Stimulated activated CD8-positive, alpha-beta memory T cell treated with anti-CD3 and anti-CD28 coated beads, Interleukin-7, amount 100 ng/mL, for 1 hour (primary cell): Measurements from ENCODE around the gene MTFP1.
"Not testable (repeated sequence)": the region's sequence is repeated elsewhere in the genome, so short reads cannot be mapped to it uniquely, and the experiment has no call there.

Source experiments
- DNase-seq, 2 donors: peaks; one replicate each; pipeline ENCODE4 v3.0.0-alpha.2; 2020; ENCODE audit warnings: low read depth in 2 of 2

The MTFP1 gene

DNA sequence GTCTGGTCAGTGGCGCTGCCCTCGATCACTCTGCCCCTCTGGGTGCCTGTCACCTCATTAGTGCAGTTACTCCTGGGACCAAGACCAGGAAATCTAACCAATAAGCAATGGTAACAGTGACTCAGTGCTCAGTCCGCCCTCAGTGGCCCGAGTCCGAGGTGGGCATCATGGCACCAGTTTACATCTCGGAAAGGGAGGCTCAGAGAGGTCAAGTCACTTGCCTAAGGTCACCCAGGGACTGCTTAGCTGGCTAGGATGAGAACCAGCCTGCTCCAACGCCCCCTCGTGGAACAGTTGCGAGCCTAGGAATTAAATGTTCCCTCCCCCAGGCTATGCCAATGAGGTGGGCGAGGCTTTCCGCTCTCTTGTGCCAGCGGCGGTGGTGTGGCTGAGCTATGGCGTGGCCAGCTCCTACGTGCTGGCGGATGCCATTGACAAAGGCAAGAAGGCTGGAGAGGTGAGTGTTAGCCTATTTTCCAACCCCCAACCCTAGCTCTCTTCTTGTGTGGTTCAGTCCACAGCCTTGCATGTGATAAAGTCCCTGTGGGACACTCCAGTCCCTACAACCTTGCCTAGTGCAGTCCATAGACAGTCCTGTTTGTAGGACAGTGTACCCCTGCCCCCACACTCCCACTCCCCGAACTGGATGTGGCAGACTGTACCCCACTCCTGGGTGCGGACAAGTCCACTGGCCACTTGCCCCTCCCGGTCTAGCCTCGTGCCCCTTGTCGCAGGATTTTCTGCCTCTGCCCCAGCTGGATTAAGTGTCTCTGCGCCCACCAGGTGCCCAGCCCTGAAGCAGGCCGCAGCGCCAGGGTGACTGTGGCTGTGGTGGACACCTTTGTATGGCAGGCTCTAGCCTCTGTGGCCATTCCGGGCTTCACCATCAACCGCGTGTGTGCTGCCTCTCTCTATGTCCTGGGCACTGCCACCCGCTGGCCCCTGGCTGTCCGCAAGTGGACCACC is 1.1 kb downstream of the MTFP1 start:
- DNase-seq, result peak; percentile 62 to 75

DNA sequence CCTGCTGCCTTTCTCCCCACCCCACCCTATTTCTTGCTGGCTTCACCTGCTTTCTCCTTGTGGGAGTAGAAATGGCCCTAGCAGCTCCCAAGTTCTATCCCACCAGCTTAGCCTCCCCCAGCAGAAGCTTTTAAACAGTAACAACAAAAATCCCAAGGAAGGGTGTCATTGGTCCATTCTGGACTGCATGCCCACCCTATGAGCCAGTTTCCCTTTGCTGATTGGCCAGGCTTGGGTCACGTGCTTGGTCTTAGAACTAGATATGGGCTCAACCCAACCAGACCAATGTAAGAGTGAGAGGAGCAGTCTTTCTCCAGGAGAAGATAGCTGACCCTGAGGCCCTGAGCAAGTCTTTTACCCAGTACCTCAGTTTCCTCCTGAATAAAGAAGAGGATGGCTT is 2.3 kb downstream of the MTFP1 start:
- no peak for DNase-seq

DNA sequence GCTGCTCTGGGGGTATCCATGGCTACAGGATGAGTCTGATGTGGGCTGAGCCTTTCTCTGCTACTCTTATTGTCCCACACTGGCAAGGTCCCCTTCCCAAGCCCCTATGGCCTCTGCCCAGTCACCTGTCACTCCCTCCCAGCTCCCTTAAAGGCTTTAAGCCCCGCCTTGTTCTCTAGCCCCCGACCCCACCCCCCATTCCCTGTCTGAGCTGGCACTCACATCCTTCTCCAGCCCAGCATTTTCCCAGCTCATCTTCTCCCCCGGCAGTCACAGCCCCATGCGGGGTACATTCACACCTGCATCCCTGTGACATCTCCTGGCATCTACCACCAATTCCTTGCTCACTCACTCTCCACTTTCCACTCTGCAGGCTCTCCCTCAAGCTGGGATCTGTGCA is 4.3 kb downstream of the MTFP1 start:
- DNase-seq, result no peak

DNA sequence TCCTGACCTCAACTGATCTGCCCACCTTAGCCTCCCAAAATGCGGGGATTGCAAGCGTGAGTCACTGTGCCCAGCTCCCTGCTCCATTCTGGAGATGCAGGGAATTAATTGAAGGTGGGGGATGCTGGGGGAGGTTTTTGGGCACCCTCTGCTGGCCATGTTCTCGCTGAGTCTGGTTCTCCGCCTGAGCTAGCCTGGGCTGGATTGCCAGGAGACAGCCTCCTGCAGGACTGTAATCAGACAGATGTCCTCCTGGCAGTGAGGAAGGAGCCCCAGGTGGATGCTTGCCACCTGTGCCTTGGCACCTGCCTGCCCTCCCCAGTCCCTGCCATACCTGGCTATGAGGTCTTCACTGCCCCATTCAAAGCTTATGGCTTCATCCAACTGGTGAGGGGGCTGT is 5.4 kb downstream of the MTFP1 start:
- no peak for DNase-seq

DNA sequence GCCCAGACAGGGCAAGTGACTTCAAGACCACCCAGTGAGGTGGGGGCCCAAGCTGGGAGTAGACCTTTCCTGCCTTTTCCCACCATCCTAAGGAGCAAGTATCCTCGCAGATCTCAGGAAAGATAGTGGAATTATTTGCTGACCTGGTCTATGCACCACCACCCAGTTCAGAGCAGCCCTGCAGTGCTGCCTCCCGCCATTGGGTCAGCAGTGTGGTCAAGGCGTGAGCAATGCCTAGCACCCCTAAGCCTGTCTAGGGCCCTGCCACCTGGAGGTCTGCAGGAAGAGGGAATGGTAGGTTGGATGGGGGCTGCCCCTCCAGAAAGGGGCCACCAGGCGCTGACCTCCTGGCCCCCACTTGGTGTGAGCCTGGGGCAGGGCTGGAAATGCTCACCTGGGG is 6.5 kb downstream of the MTFP1 start:
- no peak for DNase-seq

DNA sequence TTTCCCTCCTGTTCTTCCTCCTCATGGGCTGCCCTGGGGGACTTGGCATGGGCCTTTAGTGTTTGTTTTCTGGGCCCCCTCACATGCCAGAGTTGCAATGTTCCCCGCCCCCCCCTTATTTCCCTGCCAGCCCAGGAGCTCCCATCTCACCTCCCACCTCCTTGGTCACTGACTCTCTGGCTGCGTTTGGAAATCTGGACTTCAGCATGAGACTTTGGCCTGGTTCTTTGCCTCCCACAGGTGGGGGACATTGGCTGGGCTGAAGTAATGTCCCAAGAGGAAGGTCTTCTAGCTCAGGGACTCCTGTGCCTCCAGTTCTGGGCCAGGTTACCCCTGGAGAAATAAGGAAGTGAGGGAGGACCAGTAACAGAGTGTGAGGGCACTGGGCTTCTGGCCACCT is 7.0 kb downstream of the MTFP1 start:
- DNase-seq, result no peak

DNA sequence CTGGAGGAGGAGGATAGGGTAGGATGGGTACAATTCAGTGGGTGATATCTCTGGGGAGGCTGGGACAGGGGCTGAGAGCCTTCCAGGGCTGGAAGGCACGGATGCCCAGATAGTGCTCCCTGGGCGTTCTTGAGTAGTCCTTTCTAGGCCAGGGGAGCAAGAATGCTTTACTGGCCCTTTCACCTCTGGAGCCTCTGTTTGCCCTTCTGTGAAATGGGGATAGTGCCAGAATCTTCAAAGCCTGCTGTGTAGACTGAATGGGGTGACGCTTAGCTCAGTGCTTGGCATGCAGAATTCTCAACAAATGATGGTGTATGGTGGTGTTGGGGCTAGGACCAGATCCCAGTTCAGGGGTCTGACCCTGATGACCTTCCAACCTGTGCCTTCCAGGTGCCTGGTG is 7.7 kb downstream of the MTFP1 start:
- no peak for DNase-seq

DNA sequence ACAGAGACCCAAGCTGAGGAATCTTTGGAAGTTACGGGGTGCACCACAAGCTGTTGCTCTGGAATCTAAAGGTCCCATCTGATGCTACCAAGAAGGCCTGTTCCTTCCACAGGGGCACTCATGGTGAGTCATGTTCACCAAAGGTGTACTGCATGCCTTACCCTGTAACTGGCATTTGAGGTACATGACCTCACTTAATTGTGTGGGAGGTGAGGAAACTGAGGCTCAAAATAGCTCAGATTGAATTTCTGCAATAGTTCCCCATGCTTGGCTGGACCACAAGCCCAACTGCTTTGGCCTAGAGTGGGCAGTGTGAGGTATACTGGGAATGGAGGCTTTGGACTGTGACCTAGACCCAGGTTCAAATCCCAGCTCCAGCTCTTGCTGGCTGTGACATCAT is 8.2 kb downstream of the MTFP1 start:
- no peak for DNase-seq

DNA sequence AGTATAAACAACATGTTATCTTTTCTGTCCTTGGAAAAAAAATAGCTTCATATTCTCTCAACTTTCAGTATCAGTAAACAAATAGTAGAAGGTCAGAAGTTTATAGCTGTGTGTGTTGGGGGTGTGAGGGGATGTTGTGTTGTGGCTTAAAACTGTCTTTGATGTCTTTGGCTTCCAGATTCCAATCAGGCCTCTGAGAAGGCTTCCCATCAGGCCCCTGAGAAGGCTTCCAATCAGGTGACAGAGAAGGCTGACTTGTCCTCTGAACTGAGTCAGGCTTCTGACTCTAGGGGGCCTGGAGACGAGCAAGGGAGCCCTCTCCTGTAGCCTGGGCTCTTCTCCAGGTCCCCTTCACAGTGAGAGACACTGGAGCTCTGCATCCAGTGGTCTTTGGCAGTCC is 9.3 kb downstream of the MTFP1 start:
- no peak for DNase-seq

DNA sequence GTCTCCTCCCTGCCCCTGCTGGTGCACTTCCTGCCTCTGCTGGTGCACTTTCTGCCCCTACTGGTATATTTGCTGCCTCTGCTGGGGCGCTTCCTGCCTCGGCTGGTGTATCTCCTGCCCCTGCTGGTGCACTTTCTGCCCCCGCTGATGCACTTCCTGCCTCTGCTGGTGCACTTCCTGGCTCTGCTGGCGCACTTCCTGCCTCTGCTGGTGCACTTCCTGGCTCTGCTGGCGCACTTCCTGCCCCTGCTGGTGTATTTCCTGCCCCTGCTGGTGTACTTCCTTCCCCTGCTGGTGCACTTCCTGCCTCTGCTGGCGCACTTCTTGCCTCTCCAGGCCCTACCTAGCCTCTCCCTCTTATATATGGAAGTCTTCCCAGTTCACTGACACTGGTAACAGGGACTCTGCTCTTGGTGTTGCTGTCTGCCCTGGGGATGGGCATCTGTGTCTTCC is 10.1 kb downstream of the MTFP1 start:
- DNase-seq, result peak; percentile 53 to 57

DNA sequence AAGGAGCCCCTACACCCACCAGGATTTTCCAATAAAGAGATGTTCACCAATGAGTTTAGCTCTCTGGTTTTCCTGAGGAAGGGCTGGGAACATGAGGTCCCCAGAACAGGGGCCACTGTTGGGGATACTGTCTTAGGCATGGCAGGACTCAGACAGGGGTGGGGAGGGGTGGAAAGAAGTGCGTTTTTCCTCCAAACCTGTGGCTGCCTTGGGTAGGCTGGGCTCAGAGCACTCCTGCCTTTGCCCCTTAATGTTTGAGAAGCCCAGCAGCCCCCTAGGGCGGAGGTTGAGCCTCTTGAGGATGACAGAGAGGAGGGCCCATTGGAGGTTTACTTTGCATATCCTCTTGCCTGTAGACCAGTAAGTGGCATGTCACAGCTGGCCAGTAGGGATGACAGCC is 10.6 kb downstream of the MTFP1 start:
- DNase-seq, result no peak

DNA sequence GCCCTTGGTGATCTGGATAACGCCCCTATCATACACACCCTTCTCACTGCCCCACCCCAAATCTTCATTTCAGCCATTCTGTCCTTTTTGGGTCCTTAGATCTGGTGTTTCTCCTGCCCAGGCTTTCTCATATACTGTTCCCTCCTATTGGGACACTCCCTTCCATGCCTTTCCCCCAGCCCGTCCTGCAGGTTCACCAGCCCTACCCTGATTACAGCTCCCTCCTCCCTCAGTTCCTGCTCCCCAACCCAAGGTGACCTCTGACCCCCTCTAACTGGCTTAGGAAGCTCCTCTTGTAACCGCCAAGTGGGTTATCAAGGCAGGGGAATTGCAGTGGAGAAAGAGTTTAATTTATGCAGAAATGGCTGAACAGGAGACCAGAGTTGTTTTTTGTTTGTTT is 13.0 kb downstream of the MTFP1 start:
- DNase-seq, result no peak

DNA sequence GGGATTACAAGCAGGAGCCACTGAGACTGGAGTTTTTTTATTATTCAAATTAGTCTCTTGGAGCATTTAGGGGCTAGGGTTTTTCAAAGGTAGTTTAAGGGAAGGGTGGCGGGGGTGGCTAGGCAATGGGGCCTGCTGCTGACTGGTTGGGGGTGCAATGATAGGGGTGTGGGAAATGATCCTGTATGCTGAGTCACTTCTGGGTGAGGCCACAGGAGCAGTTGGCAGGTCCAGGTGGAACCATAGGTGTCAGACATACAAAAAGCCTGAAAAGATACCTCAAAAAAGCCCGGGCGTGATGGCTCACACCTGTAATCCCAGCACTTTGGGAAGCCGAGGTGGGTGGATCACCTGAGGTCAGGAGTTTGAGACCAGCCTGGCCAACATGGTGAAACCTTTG is 13.7 kb downstream of the MTFP1 start:
- DNase-seq, result no peak

DNA sequence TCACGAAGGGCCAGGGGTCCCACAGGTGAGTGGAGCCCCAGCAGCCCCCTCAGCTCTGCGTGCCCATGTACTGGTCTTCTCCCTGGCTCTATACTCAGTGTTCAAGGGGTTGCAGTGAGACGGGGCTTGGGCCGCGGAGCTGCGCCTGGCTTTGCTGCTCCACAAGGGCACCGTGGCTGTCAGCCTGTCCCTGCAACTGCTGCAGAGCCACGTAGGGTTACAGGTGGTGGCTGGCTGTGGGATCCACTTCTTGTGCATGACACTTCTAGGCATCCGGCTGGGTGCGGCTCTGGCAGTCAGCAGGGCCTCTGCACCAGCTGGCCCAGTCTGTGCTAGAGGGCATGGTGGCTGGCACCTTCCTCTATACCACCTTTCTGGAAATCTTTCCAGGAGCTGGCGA is 14.3 kb downstream of the MTFP1 start:
- DNase-seq, result no peak

DNA sequence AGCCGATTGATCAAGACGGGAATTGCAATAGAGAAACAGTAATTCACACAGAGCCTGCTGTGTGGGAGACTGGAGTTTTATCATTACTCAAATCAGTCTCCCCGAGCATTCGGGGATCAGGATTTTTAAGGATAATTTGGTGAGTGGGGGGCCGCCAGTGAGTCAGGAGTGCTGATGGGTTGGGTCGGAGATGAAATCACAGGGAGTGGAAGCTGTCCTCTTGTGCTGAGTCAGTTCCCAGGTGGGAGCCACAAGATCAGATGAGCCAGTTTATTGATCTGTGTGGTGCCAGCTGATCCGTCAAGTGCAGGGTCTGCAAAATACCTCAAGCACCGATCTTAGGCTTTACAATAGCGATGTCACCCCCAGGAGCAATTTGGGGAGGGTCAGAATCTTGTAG is 15.5 kb downstream of the MTFP1 start:
- no peak for DNase-seq

DNA sequence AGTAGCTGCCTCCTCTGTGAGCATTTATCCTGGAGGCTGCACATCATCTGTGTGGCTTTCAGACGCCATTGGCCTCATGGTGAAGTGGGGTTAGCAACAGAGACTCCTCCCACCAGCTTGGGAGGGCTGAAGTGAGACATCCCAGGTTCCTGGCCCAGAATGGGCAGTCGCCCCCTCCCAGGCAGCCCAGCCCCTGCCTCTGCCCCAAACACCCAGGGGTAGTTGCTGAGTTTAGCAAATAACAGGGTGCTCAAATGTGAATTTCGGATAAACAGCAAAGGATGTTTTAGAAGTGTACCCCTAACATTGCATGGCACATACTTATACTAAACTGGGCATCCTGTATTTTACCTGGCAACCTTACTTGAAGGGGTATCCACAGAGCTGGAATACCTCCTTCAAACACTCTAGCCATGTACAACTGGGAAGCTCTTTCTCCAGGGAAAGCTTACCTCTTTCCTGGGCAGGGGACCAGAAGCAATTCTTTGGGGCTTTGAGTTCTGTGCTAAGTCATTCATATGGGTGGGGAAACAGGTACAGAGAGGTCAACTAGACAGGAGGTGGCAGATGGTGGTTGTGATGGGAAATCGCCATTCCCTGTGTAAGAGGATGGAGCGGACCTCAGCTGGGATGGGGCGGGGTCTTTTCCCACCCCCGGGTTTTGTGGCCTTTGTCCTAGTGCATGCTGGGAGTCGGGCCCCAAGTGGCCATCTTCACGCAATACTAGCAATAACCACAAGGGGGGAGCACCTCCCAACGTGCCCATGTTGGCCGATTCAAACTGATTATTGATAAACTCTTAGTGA is 19.3 kb downstream of the MTFP1 start:
- DNase-seq, result no peak

DNA sequence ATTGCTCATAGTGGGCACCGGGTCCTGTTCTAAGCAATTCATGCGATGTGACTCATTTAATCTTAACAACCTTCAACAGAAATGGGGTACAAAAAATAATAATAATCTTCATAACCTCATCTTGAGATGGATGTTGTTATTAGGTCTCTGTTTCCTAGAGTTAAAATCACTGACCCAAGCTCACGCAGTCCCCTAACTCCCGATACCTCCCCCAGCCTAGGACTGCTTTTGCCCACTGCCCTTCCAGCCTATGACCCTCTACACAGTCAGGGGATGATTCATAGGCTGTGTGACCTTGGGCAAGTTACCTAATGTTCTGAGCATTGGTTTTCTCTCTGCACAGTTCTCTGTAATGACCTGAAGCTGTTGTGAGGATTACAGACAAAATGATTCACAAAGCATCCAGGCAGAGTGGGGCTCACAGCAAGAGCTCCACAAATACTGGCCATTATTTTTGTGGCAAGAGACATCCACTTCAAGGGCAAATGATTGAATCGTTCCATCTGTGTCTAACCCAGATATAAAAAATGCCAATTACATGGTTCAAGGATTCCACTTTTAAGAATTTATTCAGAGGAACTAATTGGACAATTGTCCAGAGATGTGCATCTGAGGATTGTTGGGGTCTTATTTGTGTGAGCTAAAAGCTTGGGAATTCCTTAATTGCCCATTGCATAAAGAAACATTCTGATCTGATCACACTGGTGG is 20.0 kb downstream of the MTFP1 start:
- no peak for DNase-seq

DNA sequence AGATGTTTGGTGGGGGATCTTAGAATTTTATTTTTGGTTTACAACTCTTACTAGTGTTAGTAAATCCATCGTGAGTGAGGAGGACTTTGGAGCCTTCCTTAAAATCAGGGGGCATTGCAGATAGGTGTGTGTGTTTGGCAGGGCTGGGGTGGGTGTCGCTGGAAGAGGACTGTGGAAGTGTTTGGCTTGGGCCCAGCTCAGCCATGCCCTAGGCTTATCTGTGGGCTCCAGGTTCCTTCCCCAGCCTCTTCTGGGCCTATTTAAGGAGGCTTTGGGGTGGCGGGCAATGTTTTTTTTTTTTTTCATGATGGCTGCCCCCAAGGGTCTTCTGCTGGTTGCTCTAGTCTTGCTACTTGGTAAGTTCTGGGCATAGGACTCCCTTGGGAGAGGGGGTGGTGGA is 22.1 kb downstream of the MTFP1 start:
- no peak for DNase-seq

DNA sequence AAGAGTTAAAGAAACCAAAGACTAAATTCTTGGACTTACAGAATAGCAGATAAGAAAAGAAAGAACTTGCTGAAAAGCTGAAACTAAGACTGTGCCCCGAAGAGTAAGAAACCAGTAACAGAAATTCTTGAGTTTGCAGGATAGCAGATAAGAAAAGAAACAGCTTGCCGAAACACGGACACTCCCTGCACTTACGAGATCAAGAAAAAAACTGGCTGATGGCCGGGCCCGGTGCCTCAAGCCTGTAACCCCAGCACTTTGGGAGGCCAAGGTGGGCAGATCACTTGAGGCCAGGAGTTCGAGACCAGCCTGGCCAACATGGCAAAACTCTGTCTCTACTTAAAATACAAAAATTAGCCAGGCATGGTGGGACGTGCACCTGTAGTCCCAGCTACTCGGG is 25.9 kb downstream of the MTFP1 start:
- DNase-seq, result not testable (repeated sequence)

DNA sequence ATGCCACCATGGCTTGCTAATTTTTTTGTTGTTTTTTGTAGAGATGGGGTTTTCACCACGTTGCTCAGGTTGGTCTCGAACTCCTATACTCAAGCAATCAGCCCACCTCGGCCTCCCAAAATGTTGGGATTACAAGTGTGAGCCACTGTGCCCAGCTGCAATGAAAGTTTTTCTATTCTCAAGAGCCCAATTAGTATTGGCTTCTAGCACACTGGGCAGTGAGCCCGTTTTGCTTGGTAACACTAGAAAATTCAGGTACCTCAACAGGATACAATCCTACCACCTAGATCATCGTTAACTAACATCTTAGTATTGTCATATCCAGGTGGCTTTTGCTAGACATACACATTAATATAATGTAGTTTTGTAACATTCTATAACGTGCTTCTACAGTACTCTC is 27.3 kb downstream of the MTFP1 start:
- no peak for DNase-seq

DNA sequence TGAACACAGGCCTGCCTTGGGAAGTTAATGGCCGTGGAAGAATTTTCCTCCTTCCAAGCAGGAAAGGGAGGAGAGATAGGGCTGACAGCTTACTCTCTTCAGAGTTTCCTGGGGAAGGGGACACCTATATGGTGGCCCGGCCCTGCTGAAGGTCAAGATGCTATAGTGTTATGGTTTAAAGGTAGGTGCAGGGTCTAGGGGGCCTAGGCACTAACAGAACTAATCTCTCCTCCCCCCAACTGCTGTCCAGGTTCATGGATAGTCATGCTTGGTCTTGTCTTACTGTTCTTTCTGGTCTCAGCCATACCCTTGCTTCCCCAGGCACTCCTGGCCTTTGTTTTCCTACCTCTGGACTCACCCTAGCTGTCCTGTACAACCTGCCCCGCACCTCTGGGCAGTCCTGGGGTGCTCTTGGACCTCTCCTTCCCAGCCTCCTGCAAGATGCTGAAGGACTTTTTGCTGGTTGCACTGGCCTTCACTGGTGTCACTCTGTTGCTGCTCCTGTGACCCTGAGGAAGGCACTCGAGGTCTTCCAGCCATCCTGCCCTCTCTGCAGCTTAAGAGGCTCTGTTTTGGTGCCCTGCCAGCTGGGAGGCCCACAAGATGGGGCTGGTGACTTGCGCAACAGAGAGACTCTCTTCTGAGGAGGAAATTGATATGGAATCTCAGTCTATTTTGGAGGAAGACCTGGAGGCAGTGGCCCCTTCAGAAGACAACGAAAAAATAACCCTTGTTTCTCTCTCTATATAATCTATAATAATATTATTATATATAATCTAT is 28.4 kb downstream of the MTFP1 start:
- DNase-seq, result no peak
